Caco-2 (cell line): ENCODE measurements around the gene SV2B. TPM values are rescaled to one million over a fixed set of nuclear protein-coding genes. Genes with fewer than 3 reads are reported as not detected.

Experiments used
- BruUV-seq: library from RNA; stranded (reverse); fragments of 400-500 nt; replicated peaks from 2 replicates; lab custom pipeline; 2021; lab: Mats Ljungman, UMichigan
- CTCF ChIA-PET: fragments of 300-600 bp; sonication (Branson Sonifier 250); formaldehyde crosslinking; loops from one replicate; lab custom pipeline; 2022; ENCODE audit warnings: antibody characterized with exemption; lab: Charles Lee
- POLR2A ChIA-PET: fragments of 300-600 bp; sonication (Branson Sonifier 250); formaldehyde crosslinking; loops from one replicate; lab custom pipeline; 2022; ENCODE audit warnings: antibody characterized with exemption; lab: Charles Lee
- DNase-seq, 2 experiments: peaks; one replicate each; pipeline versions ENCODE4 v3.0.0 to v3.0.0-alpha.2; 2020 to 2022
- H3K27me3 ChIP-seq: replicated peaks from 2 replicates; pipeline ENCODE4 v1.6.0; 2011; ENCODE audit warnings: low read length; ENCODE audit not compliant: control insufficient read depth, insufficient read depth
- H3K36me3 ChIP-seq: 2 replicates; pipeline ENCODE4 v1.5.1; 2011; ENCODE audit warnings: low read length; ENCODE audit not compliant: control insufficient read depth, insufficient read depth
- H3K4me1 ChIP-seq: fragments of 250-450 bp; sonication (Bioruptor Pico); 2 replicates; pipeline ENCODE4 v1.5.1; 2020; ENCODE audit warnings: mild to moderate bottlenecking
- H3K4me3 ChIP-seq: 2 replicates; pipeline ENCODE4 v1.5.1; 2011; ENCODE audit warnings: low read depth, mild to moderate bottlenecking, control low read depth, low read length
- H3K9me3 ChIP-seq: fragments of 250-450 bp; sonication (Bioruptor Pico); 2 replicates; pipeline ENCODE4 v1.5.1; 2020; ENCODE audit warnings: mild to moderate bottlenecking, moderate library complexity
- H3K27ac Mint-ChIP-seq: one replicate; pipeline ENCODE4 v1.8.0; 2022; ENCODE audit warnings: mixed read lengths; ENCODE audit not compliant: unreplicated experiment
- H3K27me3 Mint-ChIP-seq: one replicate; pipeline ENCODE4 v1.8.0; 2022; ENCODE audit warnings: mixed read lengths; ENCODE audit not compliant: insufficient read depth, unreplicated experiment
- H3K36me3 Mint-ChIP-seq: one replicate; pipeline ENCODE4 v1.8.0; 2022; ENCODE audit warnings: mild to moderate bottlenecking, mixed read lengths; ENCODE audit not compliant: insufficient read depth, unreplicated experiment
- H3K4me1 Mint-ChIP-seq: one replicate; pipeline ENCODE4 v1.8.0; 2022; ENCODE audit warnings: low read depth, mixed read lengths; ENCODE audit not compliant: unreplicated experiment
- H3K4me3 Mint-ChIP-seq: one replicate; pipeline ENCODE4 v1.8.0; 2022; ENCODE audit warnings: mild to moderate bottlenecking, moderate library complexity, mixed read lengths; ENCODE audit not compliant: unreplicated experiment
- H3K9me3 Mint-ChIP-seq: one replicate; pipeline ENCODE4 v1.8.0; 2022; ENCODE audit warnings: mixed read lengths; ENCODE audit not compliant: unreplicated experiment
- CTCF ChIP-seq, 2 experiments: fragments of 200-600 bp in 1 of 2; IDR thresholded peaks; 1 replicate in 1 of 2; 2 replicates in 1 of 2; pipeline versions ENCODE4 v1.5.1 to v1.8.0; 2011 to 2022; ENCODE audit warnings: antibody characterized with exemption in 1 of 2, control low read depth in 1 of 2, inconsistent platforms in 1 of 2, low read depth in 1 of 2, low read length in 1 of 2, mild to moderate bottlenecking in 1 of 2, moderate library complexity in 1 of 2; ENCODE audit not compliant: insufficient read depth in 1 of 2, severe bottlenecking in 1 of 2, unreplicated experiment in 1 of 2
- intact Hi-C: fragments of 100-400 bp; cut with micrococcal nuclease; formaldehyde crosslinking; loops from one replicate; pipeline ENCODE4 v1.10.0; 2022; ENCODE audit not compliant: unreplicated experiment
- total RNA-seq: library from RNA; stranded (reverse); gene quantifications from 2 replicates; pipeline ENCODE4 v1.2.3, GENCODE V29; 2022

Gene SV2B
- total RNA-seq, 1 experiment from 2014 or later: not detected

GRCh38 chr15:91073077-91073476, 27.0 kb upstream of the SV2B start:
- no peaks in the 10 kb centered on the region for H3K4me1 ChIP-seq
- ChIA-PET CTCF (no interaction called here), POLR2A (no interaction called here)
- Mint-ChIP-seq H3K27ac (no peak overlapping the region), H3K4me3 (no peak overlapping the region), H3K4me1 (no peaks in the 10 kb centered on the region), H3K36me3 (no peaks in the 10 kb centered on the region), H3K27me3 (peaks cover 12% of the 10 kb centered on the region), H3K9me3 (no peaks in the 10 kb centered on the region)
- no peak for DNase-seq
- BruUV-seq: no TSS peak
- H3K27me3 ChIP-seq: no peaks in the 10 kb centered on the region
- no peaks in the 10 kb centered on the region for H3K9me3 ChIP-seq
- intact Hi-C loops: no loop called here
- TF ChIP-seq CTCF (IDR thresholded peaks at IDR 0.05; ENCODE audit: insufficient read depth in 1 of 2, low read depth in 1 of 2, low read length in 1 of 2, severe bottlenecking in 1 of 2, unreplicated experiment in 1 of 2): no peak
- no peaks in the 10 kb centered on the region for H3K36me3 ChIP-seq
- H3K4me3 ChIP-seq: no peak overlapping the region

GRCh38 chr15:91073768-91074167, 26.3 kb upstream of the SV2B start:
- Histone ChIP-seq H3K4me3 (no peak overlapping the region), H3K27me3 (no peaks in the 10 kb centered on the region), H3K9me3 (0 out of 2 replicates have a peak, but pooled peaks cover 5% of the 10 kb centered on the region), H3K4me1 (no peaks in the 10 kb centered on the region), H3K36me3 (no peaks in the 10 kb centered on the region)
- H3K36me3 Mint-ChIP-seq: no peaks in the 10 kb centered on the region
- no peak overlapping the region for H3K4me3 Mint-ChIP-seq
- intact Hi-C loops: no loop called here
- no TSS peak for BruUV-seq
- no peak overlapping the region for H3K27ac Mint-ChIP-seq
- peaks cover 10% of the 10 kb centered on the region for H3K27me3 Mint-ChIP-seq
- no peak for DNase-seq
- no peaks in the 10 kb centered on the region for H3K4me1 Mint-ChIP-seq
- no peaks in the 10 kb centered on the region for H3K9me3 Mint-ChIP-seq
- POLR2A ChIA-PET: no interaction called here
- TF ChIP-seq CTCF (IDR thresholded peaks at IDR 0.05; ENCODE audit: insufficient read depth in 1 of 2, low read depth in 1 of 2, low read length in 1 of 2, severe bottlenecking in 1 of 2, unreplicated experiment in 1 of 2): no peak
- CTCF ChIA-PET: no interaction called here

GRCh38 chr15:91075739-91076138, 24.3 kb upstream of the SV2B start:
- Mint-ChIP-seq H3K27me3 (peaks cover 12% of the 10 kb centered on the region), H3K4me1 (no peaks in the 10 kb centered on the region), H3K9me3 (no peaks in the 10 kb centered on the region), H3K4me3 (no peak overlapping the region), H3K27ac (no peak overlapping the region), H3K36me3 (no peaks in the 10 kb centered on the region)
- Histone ChIP-seq H3K4me1 (no peaks in the 10 kb centered on the region), H3K9me3 (0 out of 2 replicates have a peak, but pooled peaks cover 9% of the 10 kb centered on the region), H3K4me3 (no peak overlapping the region), H3K36me3 (no peaks in the 10 kb centered on the region), H3K27me3 (no peaks in the 10 kb centered on the region)
- no peak for TF ChIP-seq CTCF (IDR thresholded peaks at IDR 0.05; ENCODE audit: insufficient read depth in 1 of 2, low read depth in 1 of 2, low read length in 1 of 2, severe bottlenecking in 1 of 2, unreplicated experiment in 1 of 2)
- BruUV-seq: no TSS peak
- intact Hi-C loops: no loop called here
- no peak for DNase-seq
- ChIA-PET POLR2A (no interaction called here), CTCF (no interaction called here)
